Testis (tissue), 3 donors: ENCODE data around the gene S100A9. TPM values are rescaled to one million over a fixed set of nuclear protein-coding genes. Genes with fewer than 3 reads are reported as not detected.

Experiments used
- DNase-seq: peaks from one replicate; pipeline ENCODE4 v3.0.0-alpha.2; 2019
- H3K27ac ChIP-seq, 2 donors: fragments of 200-600 bp; sonication (generic); one replicate each; pipeline ENCODE4 v1.5.1; 2019
- H3K27me3 ChIP-seq: fragments of 200-600 bp; sonication (generic); one replicate; pipeline ENCODE4 v1.5.1; 2019
- H3K36me3 ChIP-seq: fragments of 200-600 bp; sonication (generic); one replicate; pipeline ENCODE4 v1.5.1; 2017; ENCODE audit warnings: low read depth; ENCODE audit errors: missing control alignments
- H3K4me1 ChIP-seq: fragments of 200-600 bp; sonication (generic); one replicate; pipeline ENCODE4 v1.5.1; 2019
- H3K4me3 ChIP-seq, 2 donors: fragments of 200-600 bp; sonication (generic); one replicate each; pipeline ENCODE4 v1.5.1; 2017 to 2019
- H3K9me3 ChIP-seq: fragments of 200-600 bp; sonication (generic); one replicate; pipeline ENCODE4 v1.5.1; 2017
- POLR2A ChIP-seq: fragments of 450-650 bp; IDR thresholded peaks from one replicate; pipeline ENCODE4 v1.6.1; 2017; ENCODE audit warnings: antibody characterized with exemption, mild to moderate bottlenecking, moderate library complexity
- WGBS, 2 donors: methylation state at CpG; one replicate each; pipeline ENCODE4 v1.1.5; 2018; 5-methylcytosine and 5-hydroxymethylcytosine counted together
- intact Hi-C: fragments of 100-400 bp; cut with DNase I; formaldehyde crosslinking; loops from one replicate; pipeline ENCODE4 v1.15.1; 2023; ENCODE audit warnings: low total_unique reads
- polyA plus RNA-seq: library from polyadenylated mRNA; stranded (reverse); fragments of 350-450 nt; fragmentation: Illumina TruSeq; extraction: RNeasy Lipid Tissue Mini Kit (QIAGEN cat#74804); gene quantifications from one replicate; pipeline ENCODE4 v1.2.3, GENCODE V29; 2014; ENCODE audit warnings: low read depth, low replicate concordance; ENCODE audit not compliant: insufficient read depth
- total RNA-seq, 2 donors: library from RNA; depleted of rRNA; stranded (reverse); fragments of >200 nt; gene quantifications; one replicate each; pipeline ENCODE4 v1.2.3, GENCODE V29; 2016
- TF ChIP-seq, protein P1 (sequence below), 3 experiments: fragments of 450-650 bp in 2 of 3; fragments of 200-600 bp in 1 of 3; sonication (generic) in 1 of 3; IDR thresholded peaks; one replicate each; pipeline ENCODE4 v1.5.1; 2016 to 2019; ENCODE audit warnings: antibody characterized with exemption in 3 of 3, mild to moderate bottlenecking in 2 of 3, moderate library complexity in 1 of 3

The S100A9 gene
- total and polyA plus RNA-seq, 3 donors from 2014 or later, result 4.6 to 36.6 (median 10.7) TPM

GRCh38 chr1:153390938-153391710, 33.5 kb downstream of the S100A9 start, which contains the start of gene S100A8:
Gene S100A8 (minus strand): TSS chr1:153391073. CDS start chr1:153390535, 538 bp downstream.
- Histone ChIP-seq H3K4me1 (no peaks in the 10 kb centered on the region), H3K9me3 (no peaks in the 10 kb centered on the region), H3K27me3 (no peaks in the 10 kb centered on the region), H3K27ac (no peak within 1 kb of the TSS), H3K36me3 (no peaks in the 10 kb centered on the region), H3K4me3 (no peak within 1 kb of the TSS)
- WGBS, 2 donors, result 76 to 78% methylated on average over 7 of the region's 7 CpGs
- peak; percentile 43 for DNase-seq
- TF ChIP-seq, protein P1, sequence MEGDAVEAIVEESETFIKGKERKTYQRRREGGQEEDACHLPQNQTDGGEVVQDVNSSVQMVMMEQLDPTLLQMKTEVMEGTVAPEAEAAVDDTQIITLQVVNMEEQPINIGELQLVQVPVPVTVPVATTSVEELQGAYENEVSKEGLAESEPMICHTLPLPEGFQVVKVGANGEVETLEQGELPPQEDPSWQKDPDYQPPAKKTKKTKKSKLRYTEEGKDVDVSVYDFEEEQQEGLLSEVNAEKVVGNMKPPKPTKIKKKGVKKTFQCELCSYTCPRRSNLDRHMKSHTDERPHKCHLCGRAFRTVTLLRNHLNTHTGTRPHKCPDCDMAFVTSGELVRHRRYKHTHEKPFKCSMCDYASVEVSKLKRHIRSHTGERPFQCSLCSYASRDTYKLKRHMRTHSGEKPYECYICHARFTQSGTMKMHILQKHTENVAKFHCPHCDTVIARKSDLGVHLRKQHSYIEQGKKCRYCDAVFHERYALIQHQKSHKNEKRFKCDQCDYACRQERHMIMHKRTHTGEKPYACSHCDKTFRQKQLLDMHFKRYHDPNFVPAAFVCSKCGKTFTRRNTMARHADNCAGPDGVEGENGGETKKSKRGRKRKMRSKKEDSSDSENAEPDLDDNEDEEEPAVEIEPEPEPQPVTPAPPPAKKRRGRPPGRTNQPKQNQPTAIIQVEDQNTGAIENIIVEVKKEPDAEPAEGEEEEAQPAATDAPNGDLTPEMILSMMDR (IDR thresholded peaks at IDR 0.05), result no peak
- no peak for TF ChIP-seq POLR2A
- intact Hi-C loops, result no loop called here

DNA sequence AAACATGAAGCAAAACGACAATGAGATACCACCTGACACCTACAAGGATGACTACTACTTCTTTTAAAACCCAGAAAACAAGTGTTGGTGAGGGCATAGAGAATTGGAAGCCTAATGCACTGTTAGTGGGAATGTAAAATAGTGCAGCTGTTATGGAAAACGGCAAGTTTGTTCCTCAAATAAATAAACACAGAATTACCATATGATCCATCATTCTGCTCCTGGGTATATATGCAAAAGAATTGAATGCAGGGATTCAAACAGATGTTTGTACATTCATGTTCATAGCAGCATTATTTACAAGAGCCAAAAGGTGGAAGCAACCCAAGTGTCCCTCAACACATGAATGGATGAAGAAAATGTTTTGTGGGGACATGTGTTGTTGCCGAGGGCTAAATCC, 34.6 kb downstream of the S100A9 start:
- no peak overlapping the region for H3K4me3 ChIP-seq
- 67 to 72% methylated on average over 3 of the region's 3 CpGs for WGBS, 2 donors
- H3K27ac ChIP-seq, result no peak overlapping the region
- H3K4me1 ChIP-seq, result no peaks in the 10 kb centered on the region
- intact Hi-C loops, result no loop called here
- no peaks in the 10 kb centered on the region for H3K36me3 ChIP-seq
- no peaks in the 10 kb centered on the region for H3K9me3 ChIP-seq
- no peak for DNase-seq
- no peaks in the 10 kb centered on the region for H3K27me3 ChIP-seq
- TF ChIP-seq, protein P1 (IDR thresholded peaks at IDR 0.05), result no peak
- TF ChIP-seq POLR2A, result no peak

GRCh38 chr1:153392822-153393221, 35.2 kb downstream of the S100A9 start:
- no peaks in the 10 kb centered on the region for H3K9me3 ChIP-seq
- H3K36me3 ChIP-seq, result no peaks in the 10 kb centered on the region
- no peak overlapping the region for H3K4me3 ChIP-seq
- no peaks in the 10 kb centered on the region for H3K4me1 ChIP-seq
- WGBS, 2 donors, result 83 to 90% methylated on average over 3 of the region's 3 CpGs
- DNase-seq, result no peak
- TF ChIP-seq, protein P1 (IDR thresholded peaks at IDR 0.05), result no peak
- TF ChIP-seq POLR2A, result no peak
- H3K27me3 ChIP-seq, result no peaks in the 10 kb centered on the region
- intact Hi-C loops, result no loop called here
- no peak overlapping the region for H3K27ac ChIP-seq

DNA sequence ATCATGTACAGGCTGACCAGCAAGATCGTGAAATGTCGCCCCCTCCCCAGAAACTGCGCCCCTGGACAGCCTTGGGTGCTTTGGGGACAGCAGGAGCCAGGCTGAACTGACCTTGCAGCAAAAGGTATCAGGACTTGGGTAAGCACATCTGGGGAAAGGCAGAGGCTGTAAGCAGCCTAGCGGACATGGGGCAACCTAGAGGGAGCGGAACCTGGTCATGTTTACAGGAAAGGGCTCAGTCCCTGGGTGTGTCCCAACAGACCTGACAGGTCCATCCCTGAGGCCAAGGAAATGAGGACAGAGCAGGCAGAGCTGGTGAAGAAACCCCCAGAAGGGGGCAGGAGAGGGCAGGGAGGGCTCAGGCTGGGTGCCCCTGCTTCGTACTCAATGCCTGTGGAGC, 36.3 kb downstream of the S100A9 start:
- Histone ChIP-seq H3K27ac (no peak overlapping the region), H3K36me3 (no peaks in the 10 kb centered on the region), H3K4me1 (no peaks in the 10 kb centered on the region), H3K27me3 (no peaks in the 10 kb centered on the region), H3K9me3 (no peaks in the 10 kb centered on the region), H3K4me3 (no peak overlapping the region)
- WGBS, 2 donors, result 81 to 84% methylated on average over 6 of the region's 6 CpGs
- DNase-seq, result no peak
- TF ChIP-seq, protein P1 (IDR thresholded peaks at IDR 0.05), result no peak
- TF ChIP-seq POLR2A, result no peak
- intact Hi-C loops, result no loop called here

- no peak for DNase-seq
- no peaks in the 10 kb centered on the region for H3K27me3 ChIP-seq
- intact Hi-C loops, result no loop called here
- H3K36me3 ChIP-seq, result no peaks in the 10 kb centered on the region
- TF ChIP-seq, protein P1 (IDR thresholded peaks at IDR 0.05), result no peak
- no peak for TF ChIP-seq POLR2A
- no peaks in the 10 kb centered on the region for H3K4me1 ChIP-seq
- no peak overlapping the region for H3K27ac ChIP-seq
- WGBS, 2 donors, result 73 to 80% methylated on average over 5 of the region's 5 CpGs
- H3K4me3 ChIP-seq, result no peak overlapping the region
- H3K9me3 ChIP-seq, result no peaks in the 10 kb centered on the region
These were observed 36.7 kb downstream of the S100A9 start for GRCh38 chr1:153394391-153394790.
